GM18508 (cell line): ENCODE results near the gene PARL.
"Not testable (repeated sequence)": the region's sequence is repeated elsewhere in the genome, so short reads cannot be mapped to it uniquely, and the experiment has no call there.

ENCODE experiments used
- ATAC-seq: cut with Tn5 transposase; IDR thresholded peaks from one replicate; pipeline ENCODE4 v1.9.1; 2021; ENCODE audit warnings: moderate number of reproducible peaks; ENCODE audit not compliant: insufficient read depth, unreplicated experiment

PARL gene

DNA sequence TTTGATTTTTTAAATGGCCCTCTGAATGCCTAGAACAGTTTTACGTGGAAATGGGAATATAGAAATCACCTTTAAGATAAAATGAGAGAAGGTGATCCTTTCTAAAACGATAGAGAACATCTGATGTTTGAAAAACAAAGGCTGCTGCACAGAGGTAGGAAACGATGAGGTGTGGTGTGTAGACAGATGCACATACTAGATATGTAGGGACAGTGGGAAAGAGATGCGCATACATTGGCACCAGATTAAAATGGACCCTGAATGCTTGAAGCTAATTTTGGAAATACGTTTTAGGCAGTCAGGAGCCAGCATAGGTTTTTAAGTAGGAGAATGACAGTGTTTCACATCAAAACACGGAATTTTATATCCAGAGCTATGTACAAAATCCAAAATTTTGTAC lies 88.3 kb downstream of the PARL start:
- no peak for ATAC-seq

DNA sequence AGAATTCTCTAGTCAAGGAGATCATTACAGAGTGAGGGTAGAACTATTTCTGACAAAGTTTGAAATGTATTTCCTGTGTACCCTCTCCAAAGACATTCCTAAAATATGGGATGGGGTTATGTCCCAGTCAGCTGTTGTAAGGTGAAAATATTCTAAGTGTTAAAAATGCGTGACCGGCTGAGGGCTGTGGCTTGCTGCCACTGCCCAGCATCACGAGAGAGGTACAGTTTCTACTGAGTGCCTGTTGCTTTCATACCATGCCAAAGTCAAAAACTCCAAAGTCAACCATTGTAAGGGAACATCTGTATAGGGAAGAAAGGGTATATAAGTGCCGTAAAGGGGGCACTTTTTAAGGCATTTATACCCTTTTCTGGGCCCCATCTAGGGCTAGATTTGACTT lies 90.2 kb downstream of the PARL start:
- no peak for ATAC-seq

DNA sequence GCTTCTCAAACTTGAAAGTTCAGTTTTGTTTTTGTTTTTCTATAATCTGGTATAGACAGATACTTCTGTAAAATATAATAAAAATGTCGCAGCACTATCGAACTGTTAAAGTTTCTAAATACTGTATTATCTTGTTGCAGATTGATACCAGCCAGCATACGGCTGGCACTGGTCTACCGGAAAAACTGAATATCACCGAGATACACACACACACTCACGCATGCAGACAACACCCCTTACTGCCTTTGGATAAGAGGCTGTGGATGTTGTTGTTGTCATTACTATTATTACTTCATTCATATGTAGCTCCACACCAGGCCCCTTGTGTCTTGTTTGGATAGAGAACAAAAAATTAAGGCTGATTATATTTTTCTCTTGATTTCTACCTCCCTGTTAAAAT lies 91.7 kb downstream of the PARL start:
- ATAC-seq = no peak

DNA sequence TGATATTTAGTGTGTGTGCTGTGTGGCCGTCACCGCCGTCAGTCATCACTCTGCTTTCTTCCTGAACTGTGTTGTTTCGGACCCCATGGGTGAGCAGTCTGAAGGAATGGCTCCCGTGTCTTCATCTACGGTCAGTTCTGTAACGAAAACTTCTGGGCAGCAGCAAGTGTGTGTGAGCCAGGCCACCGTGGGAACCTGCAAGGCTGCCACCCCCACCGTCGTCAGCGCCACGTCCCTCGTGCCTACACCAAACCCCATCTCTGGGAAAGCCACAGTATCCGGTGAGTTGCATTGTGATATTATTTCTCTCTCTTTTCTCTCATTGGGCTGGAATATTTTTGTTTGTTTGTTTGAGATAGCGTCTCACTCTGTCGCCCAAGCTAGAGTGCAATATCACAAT lies 94.0 kb downstream of the PARL start:
- ATAC-seq = no peak

DNA sequence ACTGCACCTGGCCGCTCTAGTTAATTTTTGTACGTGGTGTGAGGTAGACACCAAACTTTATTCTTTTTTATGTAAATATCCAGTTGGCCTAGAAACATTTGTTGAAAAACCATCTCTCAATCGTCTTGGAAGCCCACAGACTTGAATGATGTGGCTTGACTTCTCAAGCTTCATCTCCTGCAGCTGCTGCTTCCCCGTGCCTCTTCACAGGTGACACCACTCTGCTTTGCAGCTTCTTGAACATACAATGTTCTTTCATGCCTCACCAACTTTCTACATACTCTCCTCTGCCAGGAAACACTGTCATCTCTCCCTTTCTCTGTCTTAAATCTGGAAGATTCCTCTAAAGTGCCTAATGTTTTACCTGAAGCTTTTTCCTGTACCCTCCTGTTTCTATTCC lies 94.9 kb downstream of the PARL start:
- no peak for ATAC-seq

DNA sequence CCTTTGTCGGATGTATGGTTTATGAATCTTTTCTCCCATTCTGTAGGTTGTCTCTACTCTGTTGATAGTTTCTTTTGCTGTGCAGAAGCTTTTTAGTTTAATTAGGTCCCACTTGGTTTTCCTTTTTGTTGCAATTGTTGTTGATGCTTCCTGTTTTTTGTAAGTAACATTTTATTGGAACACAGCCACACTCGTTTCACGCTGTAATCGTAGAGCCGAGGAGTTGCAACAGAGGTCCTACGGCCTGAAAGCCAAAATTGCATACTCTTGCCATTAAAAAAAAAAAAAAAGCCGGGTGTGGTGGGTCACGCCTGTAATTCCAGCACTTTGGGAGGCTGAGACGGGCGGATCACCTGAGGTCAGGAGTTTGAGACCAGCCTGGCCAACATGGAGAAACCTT lies 100.2 kb downstream of the PARL start:
- not testable (repeated sequence) for ATAC-seq

DNA sequence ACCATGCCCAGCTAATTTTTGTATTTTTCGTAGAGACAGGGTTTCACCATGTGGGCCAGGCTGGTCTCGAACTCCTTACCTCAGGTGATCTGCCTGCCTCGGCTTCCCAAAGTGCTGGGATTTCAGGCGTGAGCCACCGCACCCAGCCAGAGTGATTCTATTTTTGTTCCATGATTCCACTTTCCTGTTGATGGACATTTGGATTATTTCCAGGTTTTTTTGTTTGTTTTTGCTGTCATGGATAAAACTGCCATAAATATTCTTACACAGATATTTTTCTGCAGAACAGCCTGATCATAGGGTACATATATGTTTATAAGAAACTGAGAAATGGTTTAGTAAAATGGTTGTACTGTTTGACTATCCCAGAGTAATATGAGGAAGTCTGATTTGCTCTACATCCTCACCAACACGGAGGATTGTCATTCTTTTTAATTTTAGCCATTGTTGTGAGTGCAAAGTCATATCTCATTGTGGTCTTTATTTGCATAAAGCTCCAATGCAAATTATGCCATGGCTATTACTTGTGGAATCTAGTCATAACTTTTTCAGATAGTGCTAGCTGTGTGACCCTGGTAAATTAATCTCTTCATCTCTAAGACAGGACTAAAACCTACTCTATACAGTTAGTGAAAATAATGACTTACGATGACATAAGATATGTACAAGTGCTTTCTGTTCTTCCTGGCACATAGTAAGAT lies 102.0 kb downstream of the PARL start:
- ATAC-seq = no peak

DNA sequence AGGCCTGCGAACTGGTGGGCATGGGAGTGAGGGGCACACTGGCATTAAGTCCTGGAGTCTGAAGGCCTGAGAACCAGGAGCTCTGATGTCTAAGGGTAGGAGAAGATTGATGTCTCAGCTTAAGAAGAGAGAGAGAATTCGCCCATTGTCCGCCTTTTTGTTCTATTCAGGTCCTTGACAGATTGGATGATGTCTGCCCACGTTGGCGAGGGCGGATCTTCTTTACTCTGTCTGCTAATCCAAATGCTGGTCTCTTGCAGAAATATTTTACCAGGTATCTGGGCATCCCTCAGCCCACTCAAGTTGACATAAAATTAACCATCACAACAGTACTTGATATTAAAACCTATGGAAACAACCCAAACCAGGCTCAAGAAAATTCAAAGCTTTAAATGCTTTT lies 103.4 kb downstream of the PARL start:
- no peak for ATAC-seq

DNA sequence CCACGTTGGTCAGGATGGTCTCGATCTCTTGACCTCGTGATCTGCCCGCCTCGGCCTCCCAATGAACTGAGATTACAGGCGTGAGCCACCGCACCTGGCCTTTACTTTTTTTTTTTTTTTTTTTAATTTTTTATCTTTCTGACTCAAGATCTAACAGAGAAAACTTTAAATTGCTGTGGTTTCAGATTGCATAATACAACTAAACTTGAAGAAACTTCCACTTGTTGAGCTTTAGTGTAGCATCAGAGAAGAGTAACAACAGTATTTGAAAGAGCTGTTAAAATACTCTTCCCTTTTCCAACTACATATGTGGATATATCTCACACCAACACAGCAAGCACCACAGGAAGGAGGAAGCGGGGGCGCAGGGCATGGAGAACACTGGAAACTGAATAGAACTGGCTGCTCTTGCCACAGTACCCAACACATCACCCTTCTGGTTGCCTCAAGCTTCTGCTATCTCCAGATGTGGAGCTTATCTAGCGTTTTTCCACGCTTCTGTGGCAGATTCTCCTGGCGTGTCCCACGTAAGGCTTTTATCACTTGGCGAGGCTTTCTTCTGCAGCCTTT lies 104.7 kb downstream of the PARL start:
- no peak for ATAC-seq
